Tongue (tissue), 2 donors: Measurements from ENCODE around the gene ARHGAP10. TPM values are rescaled to one million over a fixed set of nuclear protein-coding genes. Genes with fewer than 3 reads are reported as not detected.

Source experiments
- DNase-seq: peaks from one replicate; pipeline ENCODE4 v3.0.0-alpha.2; 2015
- total RNA-seq: library from RNA; depleted of rRNA; stranded (reverse); fragments of >200 nt; gene quantifications from one replicate; pipeline ENCODE4 v1.2.3, GENCODE V29; 2014

The ARHGAP10 gene
- total RNA-seq, 1 donor from 2014 or later, result 87.4 TPM

- DNase-seq, result no peak
Measured at GRCh38 chr4:147828331-147828905, 96.5 kb downstream of the ARHGAP10 start.

- DNase-seq, result peak; percentile 80
Measured at GRCh38 chr4:147829401-147830101, 97.7 kb downstream of the ARHGAP10 start.

- no peak for DNase-seq
Measured at GRCh38 chr4:147830102-147830463, 98.2 kb downstream of the ARHGAP10 start.

GRCh38 chr4:147830987-147831386 lies 99.1 kb downstream of the ARHGAP10 start:
- DNase-seq, result no peak

- DNase-seq, result peak; percentile 47
Measured at GRCh38 chr4:147831551-147832171, 99.8 kb downstream of the ARHGAP10 start.

DNA sequence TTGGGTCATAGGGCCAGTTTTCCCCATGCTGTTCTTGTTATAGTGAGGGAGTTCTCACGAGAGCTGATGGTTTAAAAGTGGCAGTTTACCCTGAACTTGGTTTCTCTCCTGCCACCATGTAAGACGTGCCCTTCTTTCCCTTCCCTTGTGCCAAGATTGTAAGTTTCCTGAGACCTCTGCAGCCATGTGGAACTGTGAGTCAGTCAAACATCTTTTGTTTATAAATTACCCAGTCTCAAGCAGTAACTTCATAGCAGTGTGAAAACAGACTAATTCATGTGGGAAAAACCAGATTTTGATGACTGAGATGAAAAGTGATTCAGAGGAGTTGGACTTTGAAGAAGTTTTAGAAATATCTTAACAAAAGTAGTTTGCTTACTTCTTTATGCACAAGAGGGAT lies 101.4 kb downstream of the ARHGAP10 start:
- DNase-seq, result no peak

DNA sequence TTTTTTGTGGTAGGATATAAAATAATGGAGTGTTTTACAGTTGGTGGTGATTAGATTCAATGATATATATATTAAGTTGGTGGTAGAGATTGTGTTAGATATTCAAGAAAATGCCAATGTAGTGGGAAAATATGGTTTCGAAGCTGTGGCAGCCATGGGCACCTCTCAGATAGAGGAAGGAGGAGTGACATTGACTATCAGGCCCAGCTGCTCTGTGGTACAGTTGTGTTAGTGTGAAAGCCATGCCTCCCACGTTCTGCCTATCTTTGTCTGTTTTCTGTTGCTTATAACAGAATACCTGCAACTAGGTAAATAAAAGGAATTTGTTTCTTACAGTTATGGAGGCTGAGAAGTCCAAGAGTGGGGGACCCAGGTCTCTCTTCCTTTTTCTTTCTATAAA lies 101.9 kb downstream of the ARHGAP10 start:
- DNase-seq, result no peak

- DNase-seq, result no peak
Measured at GRCh38 chr4:147834480-147834879, 102.6 kb downstream of the ARHGAP10 start.

GRCh38 chr4:147836807-147837206 lies 104.9 kb downstream of the ARHGAP10 start:
- DNase-seq, result no peak

DNA sequence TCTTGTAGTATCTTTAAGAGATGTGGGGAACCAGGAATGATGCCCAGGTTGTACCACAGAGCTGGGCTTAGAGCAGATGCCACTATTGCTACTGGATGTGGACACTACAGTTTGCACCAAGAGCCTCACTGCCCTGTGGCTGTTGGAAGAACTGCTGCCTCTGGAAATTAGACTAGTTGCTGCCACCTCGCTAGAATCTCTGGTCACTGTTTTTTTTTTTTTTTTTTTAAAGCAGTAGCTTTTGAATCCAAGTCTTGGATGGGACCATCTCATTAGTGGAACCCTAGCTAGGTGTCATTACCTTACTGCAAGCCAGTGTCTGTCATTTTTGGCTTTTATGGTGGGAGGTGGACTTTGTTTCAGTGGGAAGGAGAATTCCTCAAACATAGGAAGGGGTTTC lies 105.5 kb downstream of the ARHGAP10 start:
- no peak for DNase-seq

GRCh38 chr4:147837854-147838253 lies 106.0 kb downstream of the ARHGAP10 start:
- DNase-seq, result no peak

DNA sequence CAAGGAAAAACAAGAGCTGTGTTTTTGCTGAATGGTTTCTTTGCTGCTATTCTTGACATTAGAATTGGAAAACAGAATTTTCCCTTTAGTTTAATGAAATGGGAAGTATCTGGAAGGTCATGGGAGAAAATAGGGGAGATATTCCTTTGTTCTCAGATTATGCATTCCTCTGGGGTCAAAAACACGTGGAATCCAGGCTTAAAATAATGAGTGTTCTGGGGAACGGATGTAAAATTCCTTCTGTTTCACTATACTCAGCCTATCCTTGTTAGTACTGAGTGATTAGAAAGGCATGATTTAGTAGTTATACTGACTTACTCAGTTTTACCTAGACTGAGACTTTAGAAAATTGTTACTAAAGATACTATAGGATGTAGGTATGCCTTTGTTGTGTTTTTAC lies 107.3 kb downstream of the ARHGAP10 start:
- DNase-seq, result no peak

- DNase-seq, result no peak
Measured at GRCh38 chr4:147839663-147840062, 107.8 kb downstream of the ARHGAP10 start.

DNA sequence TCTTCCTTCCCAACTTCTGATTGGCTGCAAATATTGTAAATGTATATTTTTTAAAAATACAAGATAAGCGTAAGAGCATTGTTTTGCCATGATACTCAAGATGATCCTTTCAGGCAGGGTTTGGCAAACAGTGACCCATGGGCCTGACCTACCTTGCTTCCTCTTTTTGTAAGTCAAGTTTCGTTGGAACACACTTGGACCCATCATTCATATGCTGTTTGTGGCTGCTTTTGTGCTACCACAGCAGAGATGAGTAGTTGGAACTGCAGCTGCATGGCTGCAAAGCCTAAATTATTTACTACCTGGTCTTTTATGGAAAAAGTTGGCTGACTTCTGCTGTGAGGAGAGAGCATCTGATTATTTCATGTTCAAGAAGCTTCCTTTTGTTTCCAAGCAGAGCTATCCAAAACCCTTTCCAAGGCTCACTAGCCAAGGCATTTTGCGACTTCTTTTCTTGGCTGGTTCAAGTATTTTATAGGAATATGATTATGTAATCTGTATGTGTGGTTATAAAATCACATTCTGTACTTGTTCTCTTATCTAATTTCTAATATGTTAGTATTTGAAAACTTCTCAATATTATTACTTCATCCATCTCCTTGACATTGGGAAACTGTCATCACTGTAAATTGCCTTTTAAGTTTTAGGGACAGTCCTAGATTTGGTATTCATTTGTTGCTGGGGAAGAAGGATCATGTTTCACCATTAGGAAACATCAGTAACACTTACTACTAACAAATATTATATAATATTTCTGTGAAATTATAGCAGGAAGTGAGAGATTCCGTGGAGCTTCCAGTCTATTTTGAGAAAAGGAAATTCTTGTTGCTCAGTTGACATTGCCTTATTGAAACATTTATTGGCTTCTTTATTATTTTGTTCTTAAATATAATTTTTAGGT lies 109.2 kb downstream of the ARHGAP10 start:
- no peak for DNase-seq

GRCh38 chr4:147842573-147842972 lies 110.7 kb downstream of the ARHGAP10 start:
- DNase-seq, result no peak

DNA sequence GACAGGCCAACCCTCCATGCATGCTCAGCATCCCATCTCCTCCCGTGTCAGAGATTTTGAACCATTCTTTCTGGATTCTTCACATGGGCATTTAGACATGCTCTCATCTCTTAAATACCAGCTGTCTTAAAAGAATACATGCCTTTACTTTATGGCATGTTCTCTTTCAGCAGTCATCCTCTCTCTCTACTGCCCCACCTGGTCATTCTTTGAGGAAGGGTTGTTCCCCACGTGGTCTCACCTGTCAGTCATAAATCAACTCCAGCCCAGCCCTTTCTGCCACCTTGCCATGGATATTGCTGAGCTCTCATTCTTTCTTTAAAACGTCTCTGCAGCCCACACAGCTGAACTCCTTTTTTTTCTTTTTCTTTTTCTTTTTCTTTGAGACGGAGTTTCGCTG lies 111.3 kb downstream of the ARHGAP10 start:
- DNase-seq, result no peak

- no peak for DNase-seq
Measured at GRCh38 chr4:147844781-147845180, 112.9 kb downstream of the ARHGAP10 start.

DNA sequence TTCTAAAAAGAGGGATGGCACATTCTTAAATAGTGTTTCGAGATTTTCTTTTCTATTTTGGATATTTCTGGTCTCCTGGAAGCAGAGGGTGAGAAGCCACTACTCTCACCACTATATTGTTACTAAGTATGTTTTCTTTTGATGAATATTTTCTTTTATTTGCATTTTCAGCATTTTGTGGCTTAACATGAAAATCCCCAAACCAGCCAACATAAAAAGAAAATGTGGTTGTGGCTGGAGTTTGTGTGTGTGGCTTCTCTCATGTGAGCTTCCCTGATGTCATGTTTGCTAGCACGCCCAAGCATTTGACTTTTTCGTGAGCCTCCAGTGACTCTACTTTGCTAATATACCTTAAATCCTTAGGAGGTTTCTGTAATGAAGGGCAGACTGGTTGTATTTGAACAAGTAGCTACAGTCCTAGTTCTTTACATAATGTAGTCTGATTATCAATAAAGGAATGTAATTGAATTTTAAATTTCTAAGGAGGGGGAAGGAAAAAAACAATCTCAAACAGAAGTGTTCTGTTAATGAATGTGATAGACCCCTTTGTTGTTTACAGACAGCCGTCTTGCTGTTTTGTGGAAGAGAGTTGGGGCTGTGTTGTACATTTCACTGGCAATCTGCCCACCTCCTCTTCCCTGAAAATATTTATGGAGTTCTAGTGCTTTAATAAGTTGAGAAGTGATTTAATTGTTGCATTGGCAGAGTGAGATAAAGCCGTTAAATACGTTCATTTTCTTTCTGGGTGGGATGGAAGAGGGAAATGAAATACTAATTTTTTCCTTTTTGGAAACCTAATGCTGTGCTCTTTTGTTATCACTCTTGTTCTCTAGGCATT lies 114.6 kb downstream of the ARHGAP10 start:
- DNase-seq, result peak; percentile 50

DNA sequence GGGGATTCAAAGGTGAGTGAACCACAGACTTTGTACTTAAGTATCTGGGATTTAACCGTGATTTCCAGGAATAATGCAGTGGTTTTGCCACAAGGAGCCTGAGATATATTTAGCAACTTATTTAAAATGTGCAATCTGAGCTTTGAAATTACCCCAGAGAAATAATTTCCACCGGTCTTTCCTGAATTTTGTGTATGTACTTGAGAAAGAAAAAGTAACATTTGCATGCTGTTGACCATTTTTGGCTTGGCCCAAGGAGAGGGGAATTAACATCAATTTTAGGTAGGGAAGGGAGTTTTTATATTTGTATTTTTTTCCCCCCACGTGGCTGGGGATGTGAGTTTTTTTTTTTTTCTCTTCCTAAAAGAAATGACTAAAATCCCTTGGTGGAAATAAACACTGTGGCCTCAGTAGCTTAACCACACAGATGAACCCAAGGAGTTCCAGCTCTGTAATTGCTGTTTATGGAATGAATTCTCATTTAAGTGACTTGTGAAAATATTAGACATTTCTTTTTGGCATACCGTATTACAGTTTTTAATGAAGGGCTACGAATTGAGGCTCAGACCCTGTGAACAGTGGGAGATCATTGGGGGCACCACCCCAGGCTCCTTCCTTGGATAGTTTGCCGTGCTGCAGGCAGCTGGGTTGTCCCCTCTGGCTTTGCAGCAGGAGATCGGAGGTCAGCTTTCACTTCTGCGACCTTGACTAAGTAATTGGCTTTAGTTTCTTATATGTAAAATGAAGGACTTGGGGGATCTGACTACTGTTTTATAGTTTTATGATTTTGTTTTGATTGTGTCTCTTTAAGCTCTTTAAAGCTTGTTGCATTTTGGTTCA lies 116.1 kb downstream of the ARHGAP10 start:
- no peak for DNase-seq

GRCh38 chr4:147848634-147849033 lies 116.7 kb downstream of the ARHGAP10 start:
- no peak for DNase-seq

DNA sequence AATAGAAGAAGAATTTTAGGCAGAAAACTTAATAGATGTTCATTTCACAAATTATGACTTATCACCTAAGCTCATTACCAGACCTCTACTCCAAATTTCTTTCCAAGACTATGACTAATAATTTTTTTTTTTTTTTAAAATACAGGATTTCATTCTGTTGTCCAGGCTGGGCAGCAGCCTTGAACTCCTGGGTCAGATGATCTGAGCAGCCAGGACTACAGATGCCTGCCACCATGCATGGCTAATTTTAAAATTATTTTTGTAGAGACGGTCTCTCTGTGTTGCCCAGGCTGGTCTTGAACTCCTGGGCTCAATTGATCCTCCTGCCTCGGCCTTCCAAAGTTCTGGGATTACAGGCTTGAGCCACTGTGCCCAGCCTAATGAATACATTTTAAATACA lies 119.2 kb downstream of the ARHGAP10 start:
- no peak for DNase-seq
